ENCODE measurements around the gene TPRG1L.

The TPRG1L gene

GRCh38 chr1:3594706-3595377 lies 30.0 kb upstream of the TPRG1L start:
- DNase-seq, result no peak

GRCh38 chr1:3595949-3596348 lies 28.9 kb upstream of the TPRG1L start:
- no peak for DNase-seq

- no peak for DNase-seq
Measured at GRCh38 chr1:3596663-3597598, 27.9 kb upstream of the TPRG1L start.

- DNase-seq, result no peak
Measured at GRCh38 chr1:3597599-3597964, 27.2 kb upstream of the TPRG1L start.

DNA sequence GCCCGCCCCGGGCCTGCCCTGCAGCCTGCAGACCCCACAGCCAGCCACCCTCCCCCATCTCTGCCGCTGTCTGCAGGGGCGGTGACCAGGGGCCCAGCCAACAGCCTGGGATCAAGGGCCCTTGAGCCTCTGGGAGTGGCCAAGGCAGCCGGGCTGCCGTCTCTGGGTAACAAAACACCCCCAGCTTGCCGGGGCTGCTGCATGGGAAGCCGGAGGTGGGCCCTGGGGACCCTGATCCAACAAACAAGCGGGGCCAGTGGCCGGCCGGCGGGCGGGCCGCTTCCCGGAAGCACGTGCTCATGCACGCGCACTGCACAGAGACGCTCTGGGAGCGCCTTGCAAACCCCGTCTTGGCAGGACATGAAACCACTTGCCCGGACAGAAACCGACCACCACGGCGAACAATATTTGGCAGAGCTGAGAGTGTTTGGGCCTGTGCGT lies 26.7 kb upstream of the TPRG1L start:
- DNase-seq, result no peak

DNA sequence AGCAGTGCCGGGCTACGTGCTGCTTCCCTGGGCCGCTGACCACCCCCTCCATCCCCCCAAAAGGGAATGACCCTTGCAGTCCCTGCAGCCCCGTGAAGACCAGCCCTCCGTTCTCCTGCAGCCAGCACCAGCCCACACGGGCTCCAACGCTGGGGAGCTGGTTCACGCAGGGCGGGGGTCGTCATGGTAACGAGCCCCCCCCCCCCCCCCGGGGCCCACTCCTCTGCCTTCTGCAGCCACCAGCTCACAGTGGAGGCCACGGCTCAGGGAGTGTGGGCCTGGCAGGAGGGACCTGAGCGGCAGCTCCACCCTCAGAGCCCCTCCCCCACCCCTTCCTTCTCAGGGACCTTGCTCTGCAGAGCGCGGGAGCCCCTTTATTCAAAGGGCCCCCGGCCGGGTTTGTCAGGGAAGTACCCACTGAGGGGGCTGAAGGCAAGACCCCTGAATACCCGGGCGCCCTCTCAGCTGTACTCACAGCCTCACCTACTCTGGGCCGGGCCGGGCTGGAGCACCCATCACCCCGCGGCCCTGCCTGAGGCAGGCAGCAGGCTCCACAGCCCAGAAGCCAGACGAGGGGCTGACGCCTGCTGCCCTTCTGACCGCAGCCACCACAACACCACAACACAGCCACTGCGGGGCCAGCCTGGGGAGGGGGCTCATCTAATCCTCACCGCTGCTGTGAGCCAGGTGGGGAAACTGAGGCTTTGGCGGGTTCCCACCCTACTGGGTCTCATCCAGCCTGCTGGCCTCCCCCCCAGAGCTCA lies 26.1 kb upstream of the TPRG1L start:
- no peak for DNase-seq

DNA sequence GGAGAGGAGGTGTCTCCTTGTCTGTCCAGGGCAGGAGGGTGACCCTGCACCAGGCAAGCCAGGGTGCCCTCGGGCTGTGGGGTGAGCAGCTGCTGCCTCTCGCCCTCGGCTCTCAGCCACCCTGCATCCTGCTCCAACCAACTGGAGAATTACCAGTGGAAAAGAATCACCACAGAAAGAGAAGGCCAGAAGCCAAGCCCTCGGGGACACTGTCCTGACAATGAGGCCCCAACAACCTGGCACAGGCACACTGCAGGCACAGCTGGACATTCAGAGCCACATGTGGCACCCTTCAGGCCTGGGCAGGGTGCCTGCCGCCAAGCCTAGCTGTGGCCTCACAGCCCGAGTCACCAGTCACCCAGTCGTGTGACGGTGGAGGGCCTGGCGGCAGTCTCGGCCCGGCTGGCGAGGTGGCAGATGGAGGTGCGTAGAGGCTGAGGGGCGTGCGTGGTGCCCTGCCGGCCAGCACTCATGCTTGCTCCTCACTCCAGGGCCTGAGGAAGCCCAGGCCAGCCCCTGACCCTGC lies 25.5 kb upstream of the TPRG1L start:
- DNase-seq, result no peak

- DNase-seq, result no peak
Measured at GRCh38 chr1:3599816-3600215, 25.0 kb upstream of the TPRG1L start.

DNA sequence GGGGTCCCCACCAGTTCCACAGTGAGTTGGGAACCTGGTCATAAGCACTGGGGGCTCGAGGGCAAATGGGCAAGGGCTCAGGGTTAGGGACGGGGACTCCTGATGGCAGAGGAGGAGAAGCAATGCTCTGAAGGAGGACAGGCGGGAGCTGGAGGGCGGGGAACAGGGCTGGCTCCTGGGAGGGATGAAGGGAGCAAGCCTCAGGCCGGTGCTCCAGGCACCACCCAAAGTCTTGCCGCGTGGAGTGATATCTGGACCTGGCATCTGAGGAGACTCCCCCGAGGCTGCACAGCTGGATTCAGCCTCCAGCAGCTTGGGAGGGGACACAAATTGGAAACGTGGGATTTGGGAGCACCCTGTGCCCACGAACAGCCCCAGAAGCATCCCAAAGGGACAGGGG lies 24.5 kb upstream of the TPRG1L start:
- no peak for DNase-seq

DNA sequence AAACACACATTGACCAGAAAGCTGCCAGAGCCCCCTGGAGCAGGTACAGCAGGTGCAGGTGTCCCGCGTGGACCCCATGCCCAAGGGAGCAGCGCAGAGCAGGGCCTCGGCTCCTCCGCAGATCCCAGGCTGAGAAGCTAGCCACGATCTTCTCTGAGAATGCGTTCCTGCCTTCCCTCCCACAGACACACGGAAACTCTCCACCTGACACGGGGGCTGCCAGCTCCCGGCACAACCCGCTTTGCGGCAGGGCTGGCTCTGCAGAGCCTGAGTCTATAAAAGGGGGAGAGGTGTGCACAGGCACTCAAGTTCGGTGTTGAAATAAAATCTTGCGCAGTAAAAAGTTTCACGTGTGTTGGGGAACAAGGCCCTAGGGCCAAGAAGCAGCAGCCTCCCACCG lies 23.1 kb upstream of the TPRG1L start:
- no peak for DNase-seq

DNA sequence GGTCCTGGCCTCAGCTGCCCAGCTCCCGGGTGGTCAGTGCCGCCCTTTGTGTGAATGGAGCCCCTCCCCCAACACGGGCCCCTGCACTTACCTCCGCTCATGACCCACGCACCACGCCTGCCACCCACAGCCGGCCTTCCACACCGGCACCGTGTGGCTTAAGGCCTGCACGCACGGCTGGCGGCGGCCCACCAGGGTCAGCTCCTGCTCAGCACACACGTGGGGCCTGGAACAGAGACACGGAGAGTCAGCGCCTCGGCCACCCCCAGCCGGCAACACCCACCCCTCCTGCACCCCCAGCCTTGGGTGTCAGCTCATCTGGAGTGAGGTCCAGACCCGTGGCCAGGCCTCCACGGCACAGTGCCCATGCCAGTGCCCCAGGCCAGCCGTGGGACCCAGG lies 22.4 kb upstream of the TPRG1L start:
- no peak for DNase-seq

DNA sequence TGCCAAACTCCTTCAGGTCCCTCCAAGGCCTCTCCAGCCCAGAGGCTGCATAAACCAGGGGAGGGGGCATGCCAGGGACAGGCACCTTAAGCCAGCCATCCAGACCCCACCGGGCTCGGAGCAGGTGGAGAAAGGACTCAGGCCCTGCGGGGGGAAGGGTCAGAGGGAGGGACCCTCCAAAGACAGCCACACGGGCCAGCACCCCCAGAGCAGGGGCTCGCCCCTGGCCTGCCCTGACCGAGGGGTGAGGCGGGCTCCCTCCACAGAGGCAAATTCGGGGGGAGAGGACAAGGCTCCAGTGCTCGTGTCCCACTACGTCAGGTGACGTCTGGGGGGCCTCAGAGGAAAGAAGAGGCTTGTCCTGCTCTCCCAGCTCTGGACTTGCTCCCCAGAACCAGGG lies 21.7 kb upstream of the TPRG1L start:
- no peak for DNase-seq

- DNase-seq, result no peak
Measured at GRCh38 chr1:3603571-3604467, 21.0 kb upstream of the TPRG1L start.

DNA sequence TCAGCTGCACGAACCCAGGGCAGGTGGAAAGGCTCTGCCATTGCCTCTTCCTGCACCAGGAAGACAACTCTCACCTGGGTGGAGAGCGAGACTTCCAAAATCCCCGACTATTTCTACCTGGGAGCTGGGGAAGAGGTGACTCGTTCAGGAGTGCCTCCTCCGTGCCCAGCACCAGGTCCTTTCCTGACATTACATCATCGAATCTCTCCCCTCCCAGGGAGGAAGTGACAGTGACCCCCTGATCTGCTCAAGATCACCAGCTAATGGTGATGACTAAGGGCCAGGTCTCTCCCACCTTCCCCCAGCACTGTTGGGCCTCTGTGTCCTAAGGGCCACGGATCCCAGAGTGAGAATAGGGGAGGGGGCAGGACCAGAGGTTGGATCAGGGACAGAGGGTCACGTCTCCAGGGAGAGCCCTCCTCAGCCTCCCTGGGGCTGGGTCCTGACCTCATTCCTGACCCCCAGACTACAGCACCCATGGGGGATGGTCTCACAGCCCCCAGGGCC lies 20.3 kb upstream of the TPRG1L start:
- DNase-seq, result no peak

DNA sequence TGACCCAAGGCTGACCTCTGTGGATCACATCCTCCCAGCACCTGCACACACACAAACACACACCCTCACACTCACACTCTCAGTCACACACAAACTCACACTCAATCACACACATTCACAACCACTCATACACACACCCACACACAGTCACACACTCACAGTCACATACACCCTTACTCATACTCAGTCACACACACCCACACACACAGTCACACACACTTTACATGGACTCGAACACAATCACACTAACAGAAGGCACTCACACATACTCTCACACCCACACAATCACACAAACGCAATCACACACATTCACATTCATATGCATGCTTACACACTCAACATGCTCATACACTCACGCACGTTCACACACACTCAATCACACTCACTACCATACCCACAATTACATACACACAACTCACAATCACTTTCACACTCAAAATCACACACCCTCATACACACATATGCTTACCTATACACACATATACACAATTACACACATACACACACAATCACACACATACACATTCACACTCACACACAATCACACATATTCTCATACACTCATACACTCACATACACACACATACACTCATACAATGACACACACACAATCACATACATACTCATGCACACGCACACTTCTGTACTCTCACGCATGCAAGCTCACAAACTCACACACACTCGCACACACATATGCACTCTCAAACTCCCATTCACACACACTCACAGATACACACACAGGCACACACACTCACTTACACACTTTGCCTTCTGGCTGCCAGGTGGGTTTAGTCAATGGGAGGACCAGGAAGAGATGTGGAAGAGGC lies 19.6 kb upstream of the TPRG1L start:
- no peak for DNase-seq

DNA sequence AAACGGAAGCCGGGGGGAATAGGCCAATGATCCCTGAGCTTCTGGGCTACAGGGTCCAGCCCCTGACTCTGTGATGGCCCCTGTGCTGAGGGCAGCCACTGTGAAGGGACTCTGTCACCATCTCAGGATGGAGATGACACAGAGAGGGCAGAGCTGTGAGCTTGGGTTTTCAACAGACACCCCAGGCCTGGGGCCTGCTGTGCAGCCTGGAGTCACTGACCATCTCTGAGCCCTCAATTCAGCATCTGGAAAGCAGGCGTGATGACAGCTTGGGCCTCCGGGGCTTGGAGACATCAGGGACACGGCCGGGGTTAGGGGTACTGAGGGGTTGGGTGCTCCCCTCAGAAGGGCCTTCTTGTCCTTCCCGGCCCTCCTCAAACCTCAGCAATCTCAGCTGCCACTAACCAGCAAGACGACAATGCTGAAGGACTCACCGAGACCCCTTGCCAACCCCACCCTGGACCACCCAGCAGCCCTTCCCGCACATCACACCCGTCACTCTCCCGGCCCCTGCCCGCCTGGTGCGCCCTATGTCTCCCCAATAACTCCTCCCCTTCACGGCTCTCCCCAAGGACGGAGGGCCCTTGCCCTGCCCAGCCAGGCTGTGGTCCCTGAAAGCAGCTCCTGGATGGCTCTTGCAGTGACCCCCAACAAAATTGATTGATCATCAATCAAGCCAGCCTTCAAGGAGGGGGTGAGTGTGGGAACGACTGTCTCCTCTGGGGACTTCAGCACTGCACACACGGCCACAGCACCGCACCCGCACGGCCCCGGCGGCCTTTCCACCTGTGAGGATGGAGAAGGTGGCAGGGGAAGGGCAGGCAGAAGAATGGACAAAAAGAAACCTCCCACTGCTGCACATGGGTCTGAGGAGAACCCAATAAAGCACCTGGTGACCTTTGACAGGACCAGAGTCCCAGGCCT lies 17.8 kb upstream of the TPRG1L start:
- DNase-seq, result no peak

DNA sequence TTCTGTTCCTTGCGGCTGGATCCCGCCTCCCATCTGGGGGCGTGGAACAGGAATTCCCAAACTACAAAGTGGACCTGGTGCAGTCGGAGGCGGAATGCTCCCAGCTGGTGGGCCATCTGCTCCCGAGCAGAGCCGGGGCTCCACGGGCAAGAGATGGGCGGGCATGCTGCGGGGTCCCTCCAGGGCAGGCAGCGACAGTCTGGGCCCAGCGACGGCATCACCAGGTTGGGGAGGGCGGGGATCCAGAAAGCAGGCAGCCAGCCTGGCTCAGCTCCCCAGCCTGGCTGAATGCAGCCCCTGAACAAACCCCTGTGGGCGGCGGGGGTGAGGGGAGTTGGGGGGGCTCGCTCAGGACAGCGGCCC lies 17.1 kb upstream of the TPRG1L start:
- no peak for DNase-seq

GRCh38 chr1:3608154-3608553 lies 16.7 kb upstream of the TPRG1L start:
- no peak for DNase-seq

GRCh38 chr1:3609016-3609768 lies 15.6 kb upstream of the TPRG1L start:
- no peak for DNase-seq

All from activated CD4-positive, alpha-beta T cell treated with anti-CD3 and anti-CD28 coated beads, Interleukin-2, Interleukin-6, amounts not matched to agents 100 ng/mL and 50 ng/mL, durations not matched to agents 16 hours and 8 hours (primary cell).